Measurements from ENCODE around the gene CD96.
"Not testable (repeated sequence)": the region's sequence is repeated elsewhere in the genome, so short reads cannot be mapped to it uniquely, and the experiment has no call there.

CD96 gene

DNA sequence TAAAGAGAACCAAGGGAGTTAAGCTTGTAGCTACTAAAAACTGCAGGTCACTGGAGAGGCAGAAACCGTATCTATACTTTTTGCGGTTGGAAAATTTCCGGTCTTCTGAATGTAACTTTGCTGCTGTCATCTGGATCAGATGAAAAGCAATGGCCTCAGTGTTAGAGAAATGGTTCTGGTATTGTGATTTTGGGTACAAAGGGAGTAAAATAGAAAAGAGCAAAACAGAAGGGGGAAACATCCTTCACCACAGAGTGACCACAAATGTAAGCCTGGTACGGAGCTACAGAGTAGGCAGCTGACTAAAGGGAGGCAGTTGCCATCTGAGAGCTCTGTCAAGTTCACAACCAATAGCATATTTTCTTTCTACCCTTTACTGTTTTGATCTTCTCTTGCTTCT, 5.6 kb downstream of the CD96 start:
- DNase-seq (ENCODE audit: low read depth in 1 of 2, low spot score in 1 of 2) = peak; percentile 0 to 37
- TF ChIP-seq, protein P1, sequence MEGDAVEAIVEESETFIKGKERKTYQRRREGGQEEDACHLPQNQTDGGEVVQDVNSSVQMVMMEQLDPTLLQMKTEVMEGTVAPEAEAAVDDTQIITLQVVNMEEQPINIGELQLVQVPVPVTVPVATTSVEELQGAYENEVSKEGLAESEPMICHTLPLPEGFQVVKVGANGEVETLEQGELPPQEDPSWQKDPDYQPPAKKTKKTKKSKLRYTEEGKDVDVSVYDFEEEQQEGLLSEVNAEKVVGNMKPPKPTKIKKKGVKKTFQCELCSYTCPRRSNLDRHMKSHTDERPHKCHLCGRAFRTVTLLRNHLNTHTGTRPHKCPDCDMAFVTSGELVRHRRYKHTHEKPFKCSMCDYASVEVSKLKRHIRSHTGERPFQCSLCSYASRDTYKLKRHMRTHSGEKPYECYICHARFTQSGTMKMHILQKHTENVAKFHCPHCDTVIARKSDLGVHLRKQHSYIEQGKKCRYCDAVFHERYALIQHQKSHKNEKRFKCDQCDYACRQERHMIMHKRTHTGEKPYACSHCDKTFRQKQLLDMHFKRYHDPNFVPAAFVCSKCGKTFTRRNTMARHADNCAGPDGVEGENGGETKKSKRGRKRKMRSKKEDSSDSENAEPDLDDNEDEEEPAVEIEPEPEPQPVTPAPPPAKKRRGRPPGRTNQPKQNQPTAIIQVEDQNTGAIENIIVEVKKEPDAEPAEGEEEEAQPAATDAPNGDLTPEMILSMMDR (IDR thresholded peaks at IDR 0.05; ENCODE audit: insufficient read depth, low read length) = no peak
- TF ChIP-seq POLR2AphosphoS5 (IDR thresholded peaks at IDR 0.05; ENCODE audit: low read depth) = no peak
- TF ChIP-seq SPI1 (IDR thresholded peaks at IDR 0.05; ENCODE audit: borderline replicate concordance, low read depth) = no peak
- TF ChIP-seq, protein P2, sequence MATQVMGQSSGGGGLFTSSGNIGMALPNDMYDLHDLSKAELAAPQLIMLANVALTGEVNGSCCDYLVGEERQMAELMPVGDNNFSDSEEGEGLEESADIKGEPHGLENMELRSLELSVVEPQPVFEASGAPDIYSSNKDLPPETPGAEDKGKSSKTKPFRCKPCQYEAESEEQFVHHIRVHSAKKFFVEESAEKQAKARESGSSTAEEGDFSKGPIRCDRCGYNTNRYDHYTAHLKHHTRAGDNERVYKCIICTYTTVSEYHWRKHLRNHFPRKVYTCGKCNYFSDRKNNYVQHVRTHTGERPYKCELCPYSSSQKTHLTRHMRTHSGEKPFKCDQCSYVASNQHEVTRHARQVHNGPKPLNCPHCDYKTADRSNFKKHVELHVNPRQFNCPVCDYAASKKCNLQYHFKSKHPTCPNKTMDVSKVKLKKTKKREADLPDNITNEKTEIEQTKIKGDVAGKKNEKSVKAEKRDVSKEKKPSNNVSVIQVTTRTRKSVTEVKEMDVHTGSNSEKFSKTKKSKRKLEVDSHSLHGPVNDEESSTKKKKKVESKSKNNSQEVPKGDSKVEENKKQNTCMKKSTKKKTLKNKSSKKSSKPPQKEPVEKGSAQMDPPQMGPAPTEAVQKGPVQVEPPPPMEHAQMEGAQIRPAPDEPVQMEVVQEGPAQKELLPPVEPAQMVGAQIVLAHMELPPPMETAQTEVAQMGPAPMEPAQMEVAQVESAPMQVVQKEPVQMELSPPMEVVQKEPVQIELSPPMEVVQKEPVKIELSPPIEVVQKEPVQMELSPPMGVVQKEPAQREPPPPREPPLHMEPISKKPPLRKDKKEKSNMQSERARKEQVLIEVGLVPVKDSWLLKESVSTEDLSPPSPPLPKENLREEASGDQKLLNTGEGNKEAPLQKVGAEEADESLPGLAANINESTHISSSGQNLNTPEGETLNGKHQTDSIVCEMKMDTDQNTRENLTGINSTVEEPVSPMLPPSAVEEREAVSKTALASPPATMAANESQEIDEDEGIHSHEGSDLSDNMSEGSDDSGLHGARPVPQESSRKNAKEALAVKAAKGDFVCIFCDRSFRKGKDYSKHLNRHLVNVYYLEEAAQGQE (IDR thresholded peaks at IDR 0.05; ENCODE audit: insufficient replicate concordance, low read depth) = no peak
- TF ChIP-seq GABPA (IDR thresholded peaks at IDR 0.05; ENCODE audit: low read depth) = no peak
- Histone ChIP-seq H3K4me3 (replicated peaks; ENCODE audit: insufficient read depth, low read length) (no peak overlapping the region), H3K27me3 (ENCODE audit: insufficient read depth, poor library complexity, severe bottlenecking) (no peaks in the 10 kb centered on the region), H3K27ac (replicated peaks) (peak overlapping the region; percentile 40)

DNA sequence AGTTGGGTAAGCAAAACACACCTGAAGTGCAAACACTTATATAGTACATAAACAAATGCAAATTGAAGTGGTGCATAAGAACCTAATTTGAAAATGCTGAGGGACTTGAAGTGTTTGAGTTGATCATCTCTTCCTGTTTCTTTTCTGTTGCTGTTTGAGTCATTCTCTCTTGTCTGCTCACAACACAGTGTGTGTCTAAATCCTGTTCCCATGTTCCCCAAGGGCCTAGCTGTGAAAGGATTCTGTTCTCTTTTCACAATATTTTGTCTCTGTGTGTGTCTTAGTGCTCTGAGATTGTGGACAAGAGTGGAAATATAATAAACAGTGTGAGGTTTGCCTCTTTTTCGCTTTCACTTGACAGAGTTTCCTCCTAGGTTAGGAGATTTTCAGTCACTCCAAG, 6.1 kb downstream of the CD96 start:
- TF ChIP-seq, protein P1 (IDR thresholded peaks at IDR 0.05; ENCODE audit: insufficient read depth, low read length) = no peak
- peak; percentile 7; the same call in 1 of the 2 replicates for TF ChIP-seq SPI1 (IDR thresholded peaks at IDR 0.05; ENCODE audit: borderline replicate concordance, low read depth)
- no peak for DNase-seq (ENCODE audit: low read depth in 1 of 2, low spot score in 1 of 2)
- no peaks in the 10 kb centered on the region for H3K27me3 ChIP-seq (ENCODE audit: insufficient read depth, poor library complexity, severe bottlenecking)
- no peak overlapping the region for H3K4me3 ChIP-seq (replicated peaks; ENCODE audit: insufficient read depth, low read length)
- H3K27ac ChIP-seq (replicated peaks) = peak overlapping the region; percentile 40

DNA sequence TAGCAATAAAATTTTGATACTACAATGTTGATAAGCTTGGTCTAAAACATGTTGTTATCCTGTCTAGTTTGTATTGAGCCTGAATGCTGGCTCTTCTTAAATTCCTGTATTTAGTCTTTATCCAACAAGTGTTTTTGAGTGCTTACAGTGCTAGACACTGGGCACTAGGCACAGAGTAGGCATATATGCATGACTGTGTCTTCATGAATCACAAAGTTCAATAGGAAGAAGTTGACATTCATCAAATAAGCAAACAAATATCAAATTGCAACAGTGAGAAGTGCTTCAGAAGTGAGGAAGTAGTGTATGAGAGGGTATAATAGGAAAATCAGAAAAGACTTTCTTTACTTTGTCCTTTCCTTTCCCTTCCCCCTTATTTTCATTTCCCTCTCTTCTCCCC, 6.8 kb downstream of the CD96 start:
- Histone ChIP-seq H3K4me3 (replicated peaks; ENCODE audit: insufficient read depth, low read length) (no peak overlapping the region), H3K27me3 (ENCODE audit: insufficient read depth, poor library complexity, severe bottlenecking) (no peaks in the 10 kb centered on the region), H3K27ac (replicated peaks) (no peak overlapping the region)
- TF ChIP-seq SPI1 (IDR thresholded peaks at IDR 0.05; ENCODE audit: borderline replicate concordance, low read depth) = peak; percentile 5; the same call in 1 of the 2 replicates
- TF ChIP-seq, protein P2 (IDR thresholded peaks at IDR 0.05; ENCODE audit: insufficient replicate concordance, low read depth) = no peak
- no peak for DNase-seq (ENCODE audit: low read depth in 1 of 2, low spot score in 1 of 2)

DNA sequence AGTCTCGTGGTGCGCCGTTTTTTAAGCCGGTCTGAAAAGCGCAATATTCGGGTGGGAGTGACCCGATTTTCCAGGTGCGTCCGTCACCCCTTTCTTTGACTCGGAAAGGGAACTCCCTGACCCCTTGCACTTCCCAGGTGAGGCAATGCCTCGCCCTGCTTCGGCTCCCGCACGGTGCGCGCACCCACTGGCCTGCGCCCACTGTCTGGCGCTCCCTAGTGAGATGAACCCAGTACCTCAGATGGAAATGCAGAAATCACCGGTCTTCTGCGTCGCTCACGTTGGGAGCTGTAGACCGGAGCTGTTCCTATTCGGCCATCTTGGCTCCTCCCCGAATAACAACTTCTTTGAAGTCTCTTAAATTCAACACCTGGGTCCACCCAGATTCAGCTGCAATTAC, 19.9 kb downstream of the CD96 start:
- H3K4me3 ChIP-seq (replicated peaks; ENCODE audit: insufficient read depth, low read length); H3K27ac ChIP-seq (replicated peaks); H3K27me3 ChIP-seq (ENCODE audit: insufficient read depth, poor library complexity, severe bottlenecking); DNase-seq (ENCODE audit: low read depth in 1 of 2, low spot score in 1 of 2): not testable (repeated sequence)

DNA sequence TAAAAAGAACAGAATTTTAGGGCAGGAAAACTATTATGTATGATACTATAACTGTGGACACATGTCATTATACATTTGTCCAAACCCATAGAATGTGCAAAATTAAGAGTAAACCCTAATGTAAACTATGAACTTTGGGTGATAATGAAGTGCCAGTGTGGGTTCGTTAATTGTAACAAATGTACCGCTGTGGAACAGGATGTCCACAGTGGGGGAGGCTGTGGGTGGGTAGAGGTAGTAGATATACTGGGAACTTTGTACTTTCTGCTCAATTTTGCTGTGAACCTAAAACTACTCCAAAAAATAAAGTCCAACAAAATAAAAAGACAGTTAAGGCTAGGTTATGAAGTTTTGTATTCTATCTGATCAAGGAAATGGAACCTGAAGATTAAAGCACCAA, 24.8 kb downstream of the CD96 start:
- H3K4me3 ChIP-seq (replicated peaks; ENCODE audit: insufficient read depth, low read length) = no peak overlapping the region
- TF ChIP-seq GABPA (IDR thresholded peaks at IDR 0.05; ENCODE audit: low read depth) (no peak), SPI1 (IDR thresholded peaks at IDR 0.05; ENCODE audit: borderline replicate concordance, low read depth) (no peak), POLR2AphosphoS5 (IDR thresholded peaks at IDR 0.05; ENCODE audit: low read depth) (no peak)
- TF ChIP-seq, protein P1 (IDR thresholded peaks at IDR 0.05; ENCODE audit: insufficient read depth, low read length) = no peak
- TF ChIP-seq, protein P2 (IDR thresholded peaks at IDR 0.05; ENCODE audit: insufficient replicate concordance, low read depth) = no peak
- no peak overlapping the region for H3K27ac ChIP-seq (replicated peaks)
- no peak for DNase-seq (ENCODE audit: low read depth in 1 of 2, low spot score in 1 of 2)
- H3K27me3 ChIP-seq (ENCODE audit: insufficient read depth, poor library complexity, severe bottlenecking) = no peaks in the 10 kb centered on the region

Measured in HL-60 (cell line).